Omental fat pad (tissue), 4 donors: ENCODE measurements around the gene SDK1. TPM values are rescaled to one million over a fixed set of nuclear protein-coding genes. Genes with fewer than 3 reads are reported as not detected.

Source experiments
- ATAC-seq: fragments of 150-250 bp; one replicate; pipeline ENCODE4 v1.9.1; 2016; ENCODE audit warnings: mild to moderate bottlenecking, moderate library complexity; ENCODE audit not compliant: low FRiP score
- DNase-seq: peaks from one replicate; pipeline ENCODE4 v3.0.0-alpha.2; 2019; ENCODE audit warnings: low spot score
- total RNA-seq, 4 donors: library from RNA; depleted of rRNA; stranded (reverse); fragments of >200 nt; gene quantifications; one replicate each; pipeline ENCODE4 v1.1.0, GENCODE V29; 2016
- TF ChIP-seq, protein P1 (sequence below), 3 donors: fragments of 450-650 bp; IDR thresholded peaks; one replicate each; pipeline ENCODE4 v1.5.1; 2016 to 2017; ENCODE audit warnings: antibody characterized with exemption in 3 of 3, mild to moderate bottlenecking in 3 of 3, moderate library complexity in 2 of 3

The SDK1 gene
- total RNA-seq, 4 donors from 2014 or later = 2.5 to 14.7 (median 5.4) TPM

DNA sequence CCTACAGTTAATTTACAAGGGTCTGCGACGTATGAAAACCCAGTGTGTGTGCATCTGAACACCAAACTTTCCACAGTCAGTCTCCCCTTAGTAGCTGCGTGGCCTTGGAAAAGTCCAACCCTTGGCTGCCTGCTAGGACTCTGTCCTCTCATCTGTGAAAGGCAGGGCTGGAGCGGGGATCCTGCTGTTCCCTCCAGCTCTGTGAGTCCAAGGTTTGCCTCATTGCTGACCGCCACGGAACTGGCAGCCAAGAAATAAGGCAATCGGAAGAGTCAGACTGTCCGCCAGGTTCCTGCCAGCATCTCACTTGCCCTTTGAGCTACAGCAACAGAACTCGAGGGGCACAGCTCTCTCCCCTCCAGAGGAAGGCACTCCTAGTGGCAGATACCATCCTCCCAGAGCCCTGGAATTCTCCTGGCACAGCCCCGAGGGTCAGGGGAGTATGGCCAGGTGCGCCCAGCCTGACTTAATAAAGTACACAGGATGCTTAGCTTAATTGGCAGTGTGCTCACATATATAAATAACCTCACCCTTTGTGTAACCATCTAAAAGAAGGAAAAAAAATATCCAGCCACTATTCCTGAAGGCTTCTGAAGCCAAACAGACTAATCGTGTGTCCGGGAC, 851.0 kb downstream of the SDK1 start:
- no peak for ATAC-seq
- TF ChIP-seq, protein P1, sequence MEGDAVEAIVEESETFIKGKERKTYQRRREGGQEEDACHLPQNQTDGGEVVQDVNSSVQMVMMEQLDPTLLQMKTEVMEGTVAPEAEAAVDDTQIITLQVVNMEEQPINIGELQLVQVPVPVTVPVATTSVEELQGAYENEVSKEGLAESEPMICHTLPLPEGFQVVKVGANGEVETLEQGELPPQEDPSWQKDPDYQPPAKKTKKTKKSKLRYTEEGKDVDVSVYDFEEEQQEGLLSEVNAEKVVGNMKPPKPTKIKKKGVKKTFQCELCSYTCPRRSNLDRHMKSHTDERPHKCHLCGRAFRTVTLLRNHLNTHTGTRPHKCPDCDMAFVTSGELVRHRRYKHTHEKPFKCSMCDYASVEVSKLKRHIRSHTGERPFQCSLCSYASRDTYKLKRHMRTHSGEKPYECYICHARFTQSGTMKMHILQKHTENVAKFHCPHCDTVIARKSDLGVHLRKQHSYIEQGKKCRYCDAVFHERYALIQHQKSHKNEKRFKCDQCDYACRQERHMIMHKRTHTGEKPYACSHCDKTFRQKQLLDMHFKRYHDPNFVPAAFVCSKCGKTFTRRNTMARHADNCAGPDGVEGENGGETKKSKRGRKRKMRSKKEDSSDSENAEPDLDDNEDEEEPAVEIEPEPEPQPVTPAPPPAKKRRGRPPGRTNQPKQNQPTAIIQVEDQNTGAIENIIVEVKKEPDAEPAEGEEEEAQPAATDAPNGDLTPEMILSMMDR (IDR thresholded peaks at IDR 0.05) = no peak
- no peak for DNase-seq

DNA sequence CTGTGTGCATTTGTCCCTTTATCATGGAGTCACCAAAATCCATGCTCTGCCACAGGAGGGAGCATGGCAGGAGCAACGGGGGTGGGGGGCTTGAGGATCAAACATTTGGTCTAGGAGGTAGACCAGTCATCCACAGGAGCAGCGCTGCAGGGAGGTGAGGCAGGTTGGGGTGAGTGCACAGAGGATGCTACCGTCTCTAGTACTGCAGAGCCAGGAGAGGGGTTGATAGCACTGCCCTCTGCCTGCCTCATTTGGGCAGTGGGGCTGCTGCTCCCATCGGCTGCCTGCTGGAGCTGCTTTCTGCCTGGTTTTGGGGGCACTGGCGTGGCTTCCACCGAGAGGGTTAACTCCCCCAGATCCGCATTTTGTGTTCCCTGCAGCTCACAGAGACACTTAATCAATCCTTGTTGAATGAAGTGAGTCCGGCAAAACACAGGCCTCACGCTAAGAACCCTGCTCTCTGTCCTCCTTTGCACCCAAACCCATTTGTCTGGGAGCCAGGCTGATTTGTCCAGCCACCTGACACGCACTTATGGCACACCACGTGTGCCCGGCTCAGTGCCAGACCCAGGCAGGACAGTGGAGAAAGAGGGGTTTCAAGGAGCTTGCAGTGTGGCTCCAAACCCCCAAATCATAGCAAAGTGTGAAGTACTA, 854.0 kb downstream of the SDK1 start:
- DNase-seq (no peak), ATAC-seq (no peak)
- TF ChIP-seq, protein P1 (IDR thresholded peaks at IDR 0.05) = no peak

DNA sequence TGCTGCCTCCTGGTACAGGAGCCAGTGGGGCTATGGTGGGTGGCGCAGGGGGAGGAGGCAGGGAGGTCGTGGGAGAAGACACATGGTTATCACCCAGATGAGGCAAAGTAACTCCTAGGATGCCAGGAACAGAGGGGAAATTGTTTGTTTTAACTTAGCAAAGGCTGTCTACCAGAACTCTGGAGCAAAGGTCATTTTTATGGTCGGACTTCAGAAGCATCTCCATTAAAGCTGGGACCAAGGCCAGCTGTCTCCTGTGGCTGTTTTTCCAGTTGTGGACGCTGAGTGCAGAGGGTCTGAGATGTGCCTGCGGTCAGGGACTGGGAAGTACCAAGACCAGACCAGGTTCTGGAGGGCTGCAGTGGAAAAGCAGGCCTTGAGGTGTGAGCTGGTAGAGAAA, 855.1 kb downstream of the SDK1 start:
- TF ChIP-seq, protein P1 (IDR thresholded peaks at IDR 0.05) = no peak
- ATAC-seq = no peak
- DNase-seq = no peak

DNA sequence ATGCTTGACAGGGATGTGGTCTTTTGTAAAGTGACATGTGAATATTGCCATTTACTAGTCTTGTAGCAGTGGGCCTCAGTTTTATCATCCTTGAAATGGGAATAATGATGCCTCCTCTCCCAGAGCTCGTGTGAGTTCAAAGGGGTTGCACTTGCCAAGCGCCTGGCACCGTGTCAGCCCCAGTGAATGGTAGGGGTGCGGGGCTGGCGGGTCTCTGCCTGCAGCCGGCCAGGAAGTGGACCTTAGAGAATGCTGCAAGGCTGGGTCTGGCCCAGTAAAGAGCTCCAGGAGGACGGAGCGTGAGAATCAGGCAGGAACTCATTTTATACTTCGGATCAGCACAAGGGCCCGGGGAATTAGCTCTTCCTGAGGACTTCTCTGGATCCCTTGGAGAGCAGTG, 856.6 kb downstream of the SDK1 start:
- TF ChIP-seq, protein P1 (IDR thresholded peaks at IDR 0.05) = no peak
- ATAC-seq = no peak
- no peak for DNase-seq

DNA sequence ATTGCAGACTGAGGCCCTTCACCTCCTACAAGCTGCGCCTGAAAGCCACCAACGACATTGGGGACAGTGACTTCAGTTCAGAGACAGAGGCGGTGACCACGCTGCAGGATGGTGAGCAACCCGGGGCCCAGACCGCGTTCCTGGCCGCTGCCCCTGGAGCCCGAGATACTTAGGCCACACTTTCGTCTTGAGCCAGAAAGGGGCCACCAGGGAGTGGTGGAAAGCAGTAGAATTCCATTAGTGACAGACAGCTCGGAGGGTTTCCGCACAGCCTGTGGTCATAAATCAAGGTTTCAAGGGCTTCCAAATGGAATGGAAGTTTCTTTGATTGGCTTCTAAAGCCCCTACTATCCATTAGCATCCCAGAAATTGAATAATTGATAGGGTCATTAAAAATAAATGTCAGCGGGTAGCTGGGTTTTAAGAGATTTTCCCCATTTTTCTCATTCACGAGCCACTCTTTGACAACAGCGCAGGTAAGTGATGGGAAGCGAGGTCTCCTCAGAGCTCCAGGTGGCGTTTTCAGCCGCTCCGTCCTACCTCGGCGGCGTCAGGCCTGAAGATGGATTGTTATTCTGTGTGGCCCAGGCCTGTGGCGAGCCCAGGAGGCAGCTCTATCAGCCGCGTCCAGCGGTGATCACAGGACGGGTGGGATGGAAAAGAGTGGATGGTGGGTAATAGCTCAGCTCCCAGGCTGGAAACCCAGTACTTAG, 857.5 kb downstream of the SDK1 start:
- no peak for ATAC-seq
- no peak for DNase-seq
- TF ChIP-seq, protein P1 (IDR thresholded peaks at IDR 0.05) = no peak

DNA sequence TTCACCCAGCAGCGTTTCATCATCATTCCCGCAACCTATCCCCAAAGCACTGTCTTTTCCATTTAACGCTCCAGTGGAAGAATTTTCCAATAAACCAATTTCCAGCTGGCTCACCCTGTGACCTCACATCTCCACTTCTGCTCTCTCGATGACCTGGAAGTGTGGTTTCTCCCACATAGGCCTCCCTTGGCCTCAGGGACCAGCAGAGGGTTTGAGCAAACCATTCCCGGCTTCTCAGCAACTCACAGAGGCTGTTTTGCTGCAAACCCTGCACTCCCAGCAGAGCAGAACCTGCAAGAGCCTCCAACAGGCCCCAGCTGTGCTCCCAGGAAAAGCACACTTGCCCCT, 858.1 kb downstream of the SDK1 start:
- ATAC-seq (no peak), DNase-seq (no peak)
- TF ChIP-seq, protein P1 (IDR thresholded peaks at IDR 0.05) = no peak
